Mesothelial cell of epicardium (in vitro differentiated cells): Measurements from ENCODE around the gene SPIN4. TPM values are rescaled to one million over a fixed set of nuclear protein-coding genes. Genes with fewer than 3 reads are reported as not detected.
"Not testable (repeated sequence)": the region's sequence is repeated elsewhere in the genome, so short reads cannot be mapped to it uniquely, and the experiment has no call there.

Source experiments
- DNase-seq, 2 experiments: peaks; one replicate each; pipeline ENCODE4 v3.0.0; 2021; ENCODE audit warnings: low spot score in 2 of 2; ENCODE audit not compliant: unreplicated experiment in 2 of 2
- H3K27ac Mint-ChIP-seq: 2 replicates; pipeline ENCODE4 v1.8.0; 2021; ENCODE audit warnings: mixed read lengths
- H3K27me3 Mint-ChIP-seq: 2 replicates; pipeline ENCODE4 v1.8.0; 2021; ENCODE audit warnings: low read depth, mixed read lengths
- H3K36me3 Mint-ChIP-seq: 2 replicates; pipeline ENCODE4 v1.8.0; 2021; ENCODE audit warnings: mixed read lengths
- H3K4me1 Mint-ChIP-seq: 2 replicates; pipeline ENCODE4 v1.8.0; 2021; ENCODE audit warnings: mixed read lengths
- H3K4me3 Mint-ChIP-seq: 2 replicates; pipeline ENCODE4 v1.8.0; 2021; ENCODE audit warnings: mild to moderate bottlenecking, moderate library complexity, mixed read lengths
- H3K9me3 Mint-ChIP-seq: 2 replicates; pipeline ENCODE4 v1.8.0; 2021; ENCODE audit warnings: mixed read lengths
- CTCF ChIP-seq: fragments of 200-600 bp; sonication (generic); IDR thresholded peaks from one replicate; pipeline ENCODE4 v1.5.0; 2021; ENCODE audit warnings: antibody characterized with exemption; ENCODE audit not compliant: unreplicated experiment
- total RNA-seq: library from RNA; stranded (reverse); gene quantifications from 3 replicates; pipeline ENCODE4 v1.2.1, GENCODE V29; 2021

The SPIN4 gene
- 9.5 to 9.9 TPM (median 9.9 TPM) in 3 replicates for total RNA-seq

GRCh38 chrX:63350941-63351616 lies at the start of gene SPIN4:
Gene SPIN4 (minus strand): TSS chrX:63351332. CDS start chrX:63350819, 513 bp downstream.
- Mint-ChIP-seq H3K4me3 (peak within 1 kb of the TSS; percentile 87), H3K4me1 (peaks cover 17% of the 10 kb centered on the region), H3K9me3 (peaks cover 25% of the 10 kb centered on the region), H3K27ac (peak within 1 kb of the TSS; percentile 85), H3K36me3 (no peaks in the 10 kb centered on the region), H3K27me3 (no peaks in the 10 kb centered on the region)
- TF ChIP-seq CTCF, result no peak
- peak; percentile 67 to 83 for DNase-seq

- no peak overlapping the region for H3K4me3 Mint-ChIP-seq
- no peak for DNase-seq
- no peaks in the 10 kb centered on the region for H3K4me1 Mint-ChIP-seq
- no peak for TF ChIP-seq CTCF
- peaks cover 37% of the 10 kb centered on the region for H3K9me3 Mint-ChIP-seq
- no peak overlapping the region for H3K27ac Mint-ChIP-seq
- peaks cover 5% of the 10 kb centered on the region for H3K36me3 Mint-ChIP-seq
- no peaks in the 10 kb centered on the region for H3K27me3 Mint-ChIP-seq
These were observed 49.2 kb upstream of the SPIN4 start for GRCh38 chrX:63400340-63400739.

GRCh38 chrX:63394872-63395271 lies 43.7 kb upstream of the SPIN4 start:
- H3K4me1 Mint-ChIP-seq, result no peaks in the 10 kb centered on the region
- peaks cover 25% of the 10 kb centered on the region for H3K9me3 Mint-ChIP-seq
- H3K36me3 Mint-ChIP-seq, result peaks cover 2% of the 10 kb centered on the region
- H3K27me3 Mint-ChIP-seq, result no peaks in the 10 kb centered on the region
- no peak for DNase-seq
- TF ChIP-seq CTCF, result no peak
- H3K27ac Mint-ChIP-seq, result no peak overlapping the region
- H3K4me3 Mint-ChIP-seq, result no peak overlapping the region

- not testable (repeated sequence) for H3K27me3 Mint-ChIP-seq, H3K4me3 Mint-ChIP-seq, H3K36me3 Mint-ChIP-seq, H3K27ac Mint-ChIP-seq, H3K4me1 Mint-ChIP-seq, DNase-seq
- H3K9me3 Mint-ChIP-seq, result peaks cover 25% of the 10 kb centered on the region
These were observed 42.0 kb upstream of the SPIN4 start for GRCh38 chrX:63393094-63393493.

- Mint-ChIP-seq H3K36me3 (no peaks in the 10 kb centered on the region), H3K4me1 (peaks cover 2% of the 10 kb centered on the region), H3K27me3 (no peaks in the 10 kb centered on the region), H3K4me3 (no peak overlapping the region), H3K9me3 (peaks cover 22% of the 10 kb centered on the region), H3K27ac (no peak overlapping the region)
- no peak for TF ChIP-seq CTCF
- no peak for DNase-seq
These were observed 36.3 kb upstream of the SPIN4 start for GRCh38 chrX:63387411-63387810.

GRCh38 chrX:63384263-63384662 lies 33.1 kb upstream of the SPIN4 start:
- not testable (repeated sequence) for H3K27ac Mint-ChIP-seq
- peaks cover 19% of the 10 kb centered on the region for H3K9me3 Mint-ChIP-seq

GRCh38 chrX:63373012-63373411 lies 21.9 kb upstream of the SPIN4 start:
- H3K9me3 Mint-ChIP-seq, result peaks cover 42% of the 10 kb centered on the region
- not testable (repeated sequence) for H3K27me3 Mint-ChIP-seq, H3K4me1 Mint-ChIP-seq, H3K36me3 Mint-ChIP-seq, DNase-seq, H3K27ac Mint-ChIP-seq, H3K4me3 Mint-ChIP-seq

More at GRCh38 chrX:63384263-63384662, 33.1 kb upstream of the SPIN4 start:
- H3K4me1 Mint-ChIP-seq, H3K4me3 Mint-ChIP-seq, H3K36me3 Mint-ChIP-seq, DNase-seq, H3K27me3 Mint-ChIP-seq: not testable (repeated sequence)

- H3K36me3 Mint-ChIP-seq, result peaks cover 11% of the 10 kb centered on the region
- H3K27ac Mint-ChIP-seq, H3K4me1 Mint-ChIP-seq, DNase-seq, H3K27me3 Mint-ChIP-seq, H3K4me3 Mint-ChIP-seq: not testable (repeated sequence)
- H3K9me3 Mint-ChIP-seq, result peaks cover 70% of the 10 kb centered on the region
These were observed 16.6 kb upstream of the SPIN4 start for GRCh38 chrX:63367699-63368098.
